Type B pancreatic cell (in vitro differentiated cells): ENCODE results near the gene DIP2A. TPM values are rescaled to one million over a fixed set of nuclear protein-coding genes. Genes with fewer than 3 reads are reported as not detected.

ENCODE experiments used
- DNase-seq: peaks from one replicate; pipeline ENCODE4 v3.0.0; 2021; ENCODE audit warnings: mixed read lengths; ENCODE audit not compliant: unreplicated experiment; ENCODE audit errors: extremely low spot score
- H3K27ac Mint-ChIP-seq: 2 replicates; pipeline ENCODE4 v1.8.0; 2021; ENCODE audit warnings: mild to moderate bottlenecking, mixed read lengths
- H3K27me3 Mint-ChIP-seq: 2 replicates; pipeline ENCODE4 v1.8.0; 2021; ENCODE audit warnings: mixed read lengths
- H3K36me3 Mint-ChIP-seq: 2 replicates; pipeline ENCODE4 v1.8.0; 2021; ENCODE audit warnings: mixed read lengths
- H3K4me1 Mint-ChIP-seq: one replicate; pipeline ENCODE4 v1.8.0; 2021; ENCODE audit warnings: mixed read lengths; ENCODE audit not compliant: unreplicated experiment
- H3K4me3 Mint-ChIP-seq: 2 replicates; pipeline ENCODE4 v1.8.0; 2021; ENCODE audit warnings: mild to moderate bottlenecking, mixed read lengths
- H3K9me3 Mint-ChIP-seq: 2 replicates; pipeline ENCODE4 v1.8.0; 2021; ENCODE audit warnings: mixed read lengths
- CTCF ChIP-seq: fragments of 200-600 bp; sonication (generic); conservative IDR thresholded peaks from 2 replicates; pipeline ENCODE4 v1.5.0; 2021; ENCODE audit warnings: antibody characterized with exemption, mild to moderate bottlenecking
- total RNA-seq: library from RNA; stranded (reverse); gene quantifications from 2 replicates; pipeline ENCODE4 v1.2.1, GENCODE V29; 2021; ENCODE audit warnings: low replicate concordance

Gene DIP2A
- total RNA-seq, 1 donor from 2014 or later: 49.4 TPM

GRCh38 chr21:46560568-46561444 is 102.1 kb downstream of the DIP2A start:
- DNase-seq: peak; percentile 64
- TF ChIP-seq CTCF: no peak
- Mint-ChIP-seq H3K4me3 (no peak overlapping the region), H3K4me1 (no peaks in the 10 kb centered on the region), H3K9me3 (no peaks in the 10 kb centered on the region), H3K27ac (no peak overlapping the region), H3K36me3 (peaks cover 14% of the 10 kb centered on the region), H3K27me3 (no peaks in the 10 kb centered on the region)

GRCh38 chr21:46561445-46562090 is 102.9 kb downstream of the DIP2A start:
- no peaks in the 10 kb centered on the region for H3K9me3 Mint-ChIP-seq
- peaks cover 11% of the 10 kb centered on the region for H3K36me3 Mint-ChIP-seq
- no peak overlapping the region for H3K4me3 Mint-ChIP-seq
- no peak for DNase-seq
- no peak for TF ChIP-seq CTCF
- H3K27me3 Mint-ChIP-seq: no peaks in the 10 kb centered on the region
- no peak overlapping the region for H3K27ac Mint-ChIP-seq
- no peaks in the 10 kb centered on the region for H3K4me1 Mint-ChIP-seq

GRCh38 chr21:46562472-46562871 is 103.8 kb downstream of the DIP2A start:
- H3K4me3 Mint-ChIP-seq: no peak overlapping the region
- no peaks in the 10 kb centered on the region for H3K27me3 Mint-ChIP-seq
- no peak overlapping the region for H3K27ac Mint-ChIP-seq
- no peaks in the 10 kb centered on the region for H3K9me3 Mint-ChIP-seq
- no peak for DNase-seq
- no peak for TF ChIP-seq CTCF
- H3K36me3 Mint-ChIP-seq: peaks cover 8% of the 10 kb centered on the region
- no peaks in the 10 kb centered on the region for H3K4me1 Mint-ChIP-seq

GRCh38 chr21:46562964-46563607 is 104.4 kb downstream of the DIP2A start:
- Mint-ChIP-seq H3K27ac (no peak overlapping the region), H3K9me3 (no peaks in the 10 kb centered on the region), H3K36me3 (peaks cover 11% of the 10 kb centered on the region), H3K4me3 (no peak overlapping the region), H3K27me3 (no peaks in the 10 kb centered on the region), H3K4me1 (no peaks in the 10 kb centered on the region)
- TF ChIP-seq CTCF: no peak
- no peak for DNase-seq

- no peaks in the 10 kb centered on the region for H3K9me3 Mint-ChIP-seq
- no peak for DNase-seq
- peaks cover 15% of the 10 kb centered on the region for H3K36me3 Mint-ChIP-seq
- H3K27me3 Mint-ChIP-seq: no peaks in the 10 kb centered on the region
- no peak overlapping the region for H3K27ac Mint-ChIP-seq
- no peaks in the 10 kb centered on the region for H3K4me1 Mint-ChIP-seq
- no peak overlapping the region for H3K4me3 Mint-ChIP-seq
- TF ChIP-seq CTCF: no peak
These were observed 105.7 kb downstream of the DIP2A start for GRCh38 chr21:46564391-46564790.
